ENCODE measurements around the gene CFHR4.
"Not testable (repeated sequence)": the region's sequence is repeated elsewhere in the genome, so short reads cannot be mapped to it uniquely, and the experiment has no call there.

Gene CFHR4

GRCh38 chr1:196887515-196888239 is at the start of gene CFHR4:
CFHR4 (plus strand) TSS chr1:196888052; CDS start chr1:196888151, 99 bp downstream.
- H3K4me3 ChIP-seq (ENCODE audit: low read depth, low read length) = no peak within 1 kb of the TSS
- no peak for TF ChIP-seq CTCF (IDR thresholded peaks at IDR 0.05; ENCODE audit: low read depth, low read length, missing control alignments)
- in situ Hi-C loops (cut with HindIII; ENCODE audit: low sequenced_read_pairs) = no loop called here
- DNase-seq (ENCODE audit: low read depth) = no peak

GRCh38 chr1:196849613-196850492 is 38.0 kb upstream of the CFHR4 start:
- DNase-seq (ENCODE audit: low read depth); in situ Hi-C loops (cut with HindIII; ENCODE audit: low sequenced_read_pairs); H3K4me3 ChIP-seq (ENCODE audit: low read depth, low read length): not testable (repeated sequence)

GRCh38 chr1:196856053-196856452 is 31.8 kb upstream of the CFHR4 start:
- no peak for DNase-seq (ENCODE audit: low read depth)
- in situ Hi-C loops (cut with HindIII; ENCODE audit: low sequenced_read_pairs) = no loop called here
- no peak overlapping the region for H3K4me3 ChIP-seq (ENCODE audit: low read depth, low read length)
- no peak for TF ChIP-seq CTCF (IDR thresholded peaks at IDR 0.05; ENCODE audit: low read depth, low read length, missing control alignments)

GRCh38 chr1:196857188-196857587 is 30.7 kb upstream of the CFHR4 start:
- DNase-seq (ENCODE audit: low read depth) = no peak
- in situ Hi-C loops (cut with HindIII; ENCODE audit: low sequenced_read_pairs) = no loop called here
- H3K4me3 ChIP-seq (ENCODE audit: low read depth, low read length) = no peak overlapping the region
- TF ChIP-seq CTCF (IDR thresholded peaks at IDR 0.05; ENCODE audit: low read depth, low read length, missing control alignments) = no peak

- no peak overlapping the region for H3K4me3 ChIP-seq (ENCODE audit: low read depth, low read length)
- DNase-seq (ENCODE audit: low read depth) = no peak
- TF ChIP-seq CTCF (IDR thresholded peaks at IDR 0.05; ENCODE audit: low read depth, low read length, missing control alignments) = no peak
- in situ Hi-C loops (cut with HindIII; ENCODE audit: low sequenced_read_pairs) = no loop called here
Observed at GRCh38 chr1:196858811-196859210, 29.0 kb upstream of the CFHR4 start.

- no peak for DNase-seq (ENCODE audit: low read depth)
- no peak for TF ChIP-seq CTCF (IDR thresholded peaks at IDR 0.05; ENCODE audit: low read depth, low read length, missing control alignments)
- in situ Hi-C loops (cut with HindIII; ENCODE audit: low sequenced_read_pairs) = no loop called here
- H3K4me3 ChIP-seq (ENCODE audit: low read depth, low read length) = no peak overlapping the region
Observed at GRCh38 chr1:196860323-196860884, 27.4 kb upstream of the CFHR4 start.
